ENCODE data around the gene CBR1.

CBR1 gene

DNA sequence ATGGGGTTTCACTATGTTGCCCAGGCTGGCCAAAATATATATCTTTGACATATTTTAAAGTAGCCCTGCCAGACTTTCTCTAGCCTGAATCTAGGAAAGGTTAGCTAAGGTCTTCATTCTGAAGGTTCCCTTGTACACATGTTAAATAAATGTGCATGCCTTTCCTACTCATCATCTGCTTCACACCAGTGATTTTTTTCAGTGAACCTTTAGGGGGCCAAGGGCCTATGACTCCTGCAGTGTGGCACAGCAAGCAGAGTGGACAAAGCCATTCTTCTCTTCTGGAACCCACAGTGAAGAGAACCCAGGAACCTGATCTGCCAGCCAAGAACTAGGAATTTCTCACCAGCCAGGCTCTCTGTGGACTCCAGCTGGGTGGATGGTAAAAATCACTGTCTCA lies 22.9 kb downstream of the CBR1 start:
- Histone ChIP-seq H3K27ac (replicated peaks; ENCODE audit: low read length) (no peak overlapping the region), H3K4me3 (ENCODE audit: low read length in 2 of 2) (no peak overlapping the region), H3K14ac (ENCODE audit: low read length) (no peak overlapping the region), H3K79me1 (ENCODE audit: low read depth, low read length) (no peaks in the 10 kb centered on the region), H4K91ac (ENCODE audit: low read depth, low read length, poor library complexity) (no peak overlapping the region), H2AK5ac (ENCODE audit: low read depth, low read length) (no peak overlapping the region), H2BK120ac (ENCODE audit: low read depth, low read length) (no peak overlapping the region), H3K18ac (ENCODE audit: low read length) (no peak overlapping the region), H3K23ac (ENCODE audit: low read depth, low read length, poor library complexity) (no peak overlapping the region), H3K36me3 (replicated peaks in 1 of 2; ENCODE audit: control insufficient read depth in 2 of 2, insufficient read depth in 2 of 2, low read length in 2 of 2) (no peaks in the 10 kb centered on the region), H3K4me1 (ENCODE audit: control insufficient read depth in 2 of 2, insufficient read depth in 1 of 2, low read depth in 1 of 2, low read length in 2 of 2) (peaks cover 0 to 1% of the 10 kb centered on the region in 2 donors), H2BK15ac (ENCODE audit: low read length) (no peak overlapping the region), H2BK12ac (ENCODE audit: low read length) (no peak overlapping the region), H3K4ac (ENCODE audit: low read length) (no peak overlapping the region), H3K9me3 (replicated peaks in 1 of 2; ENCODE audit: control insufficient read depth in 2 of 2, insufficient read depth in 1 of 2, low read depth in 1 of 2, low read length in 2 of 2) (peaks cover 0 to 4% of the 10 kb centered on the region in 2 donors), H2AFZ (ENCODE audit: low read length) (no peak overlapping the region), H3K9ac (ENCODE audit: low read depth, low read length, poor library complexity) (no peak overlapping the region), H3K4me2 (ENCODE audit: insufficient read depth, low read length, poor library complexity, severe bottlenecking) (no peak overlapping the region), H4K8ac (ENCODE audit: low read depth, low read length) (no peak overlapping the region), H3K27me3 (ENCODE audit: control insufficient read depth in 3 of 3, insufficient read depth in 3 of 3, low read depth in 1 of 3, low read length in 3 of 3) (peaks cover 0 to 2% (median 0%) of the 10 kb centered on the region in 3 experiments), H2BK5ac (ENCODE audit: low read length) (no peak overlapping the region)
- no peak for DNase-seq (ENCODE audit: low spot score)

DNA sequence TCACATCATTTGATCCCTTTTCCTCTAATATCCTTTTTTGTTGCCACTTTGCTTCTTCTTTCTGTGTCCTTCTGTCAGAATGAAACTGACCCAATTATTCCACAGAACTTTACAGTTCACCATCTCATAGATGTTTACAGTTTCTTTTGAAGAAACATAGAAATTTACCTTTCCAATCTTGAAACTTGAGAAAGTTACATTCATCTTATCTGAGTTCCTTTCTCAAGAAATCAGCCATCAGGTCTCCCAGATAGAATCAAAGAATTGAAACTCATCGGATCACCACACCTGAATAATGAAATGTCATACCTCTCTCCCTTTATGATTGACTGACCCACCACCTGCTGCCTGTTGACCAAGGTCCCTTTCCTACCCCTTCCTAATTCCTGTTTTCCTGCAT lies 23.7 kb downstream of the CBR1 start:
- Histone ChIP-seq H2BK120ac (ENCODE audit: low read depth, low read length) (no peak overlapping the region), H3K9me3 (replicated peaks in 1 of 2; ENCODE audit: control insufficient read depth in 2 of 2, insufficient read depth in 1 of 2, low read depth in 1 of 2, low read length in 2 of 2) (peaks cover 0 to 4% of the 10 kb centered on the region in 2 donors), H2BK12ac (ENCODE audit: low read length) (no peak overlapping the region), H3K79me1 (ENCODE audit: low read depth, low read length) (no peaks in the 10 kb centered on the region), H3K4me1 (ENCODE audit: control insufficient read depth in 2 of 2, insufficient read depth in 1 of 2, low read depth in 1 of 2, low read length in 2 of 2) (peaks cover 0 to 1% of the 10 kb centered on the region in 2 donors), H4K91ac (ENCODE audit: low read depth, low read length, poor library complexity) (no peak overlapping the region), H2BK5ac (ENCODE audit: low read length) (no peak overlapping the region), H3K18ac (ENCODE audit: low read length) (no peak overlapping the region), H2AK5ac (ENCODE audit: low read depth, low read length) (no peak overlapping the region), H4K8ac (ENCODE audit: low read depth, low read length) (no peak overlapping the region), H3K14ac (ENCODE audit: low read length) (no peak overlapping the region), H3K23ac (ENCODE audit: low read depth, low read length, poor library complexity) (no peak overlapping the region), H3K27ac (replicated peaks; ENCODE audit: low read length) (no peak overlapping the region), H2BK15ac (ENCODE audit: low read length) (no peak overlapping the region), H3K27me3 (ENCODE audit: control insufficient read depth in 3 of 3, insufficient read depth in 3 of 3, low read depth in 1 of 3, low read length in 3 of 3) (peaks cover 0 to 5% (median 0%) of the 10 kb centered on the region in 3 experiments), H2AFZ (ENCODE audit: low read length) (no peak overlapping the region), H3K36me3 (replicated peaks in 1 of 2; ENCODE audit: control insufficient read depth in 2 of 2, insufficient read depth in 2 of 2, low read length in 2 of 2) (no peaks in the 10 kb centered on the region), H3K9ac (ENCODE audit: low read depth, low read length, poor library complexity) (no peak overlapping the region), H3K4ac (ENCODE audit: low read length) (no peak overlapping the region), H3K4me3 (ENCODE audit: low read length in 2 of 2) (no peak overlapping the region), H3K4me2 (ENCODE audit: insufficient read depth, low read length, poor library complexity, severe bottlenecking) (no peak overlapping the region)
- no CpG with 5 or more reads among the region's 1 CpG for WGBS, 2 donors (ENCODE audit: extremely low coverage in 2 of 2, insufficient read length in 2 of 2, insufficient replicate concordance in 1 of 2)
- no peak for DNase-seq (ENCODE audit: low spot score)

DNA sequence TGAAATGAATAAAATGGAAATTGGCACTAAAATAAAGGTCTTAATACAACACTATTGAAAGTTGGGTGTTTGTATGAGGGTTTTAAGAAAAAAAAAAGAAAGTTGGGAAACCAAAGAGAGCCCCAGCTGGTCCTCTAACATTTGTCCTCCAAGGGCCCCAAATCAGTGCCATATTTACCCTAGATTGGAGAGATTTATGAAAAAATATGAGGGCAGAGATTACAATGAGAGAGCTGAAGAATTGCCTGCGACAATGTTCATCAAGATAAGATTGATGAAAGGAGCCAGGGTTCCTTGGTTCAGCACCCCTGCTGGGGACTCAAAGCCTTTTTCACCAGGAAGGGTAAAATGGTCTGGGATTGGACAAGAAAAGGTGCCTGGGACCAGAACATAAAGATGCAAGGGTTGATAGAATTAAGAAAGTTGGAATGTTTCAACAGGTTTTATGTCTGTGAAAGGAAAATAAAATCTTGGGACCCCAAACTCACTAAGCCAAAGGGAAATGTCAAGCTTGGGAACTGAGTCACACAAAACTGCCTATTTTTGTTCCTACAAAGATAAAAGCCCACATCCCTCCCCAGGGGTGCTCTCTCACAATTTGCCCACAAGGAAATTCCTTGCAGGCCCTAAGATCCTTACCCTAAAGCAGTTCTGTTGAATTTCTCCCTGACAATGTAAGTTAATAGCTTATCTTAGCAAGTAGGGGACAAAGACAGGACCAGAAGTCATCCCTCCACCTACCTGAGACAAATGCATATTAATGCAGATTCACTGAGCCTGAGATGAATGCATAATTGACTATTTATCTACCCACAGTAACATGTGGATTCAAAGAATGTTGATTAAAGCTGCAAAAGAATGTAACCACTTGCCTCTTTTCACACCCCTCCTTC lies 26.8 kb downstream of the CBR1 start:
- no peak overlapping the region for H3K4me2 ChIP-seq (ENCODE audit: insufficient read depth, low read length, poor library complexity, severe bottlenecking)
- no peak overlapping the region for H2BK15ac ChIP-seq (ENCODE audit: low read length)
- no peaks in the 10 kb centered on the region for H3K79me1 ChIP-seq (ENCODE audit: low read depth, low read length)
- H3K27me3 ChIP-seq (ENCODE audit: control insufficient read depth in 3 of 3, insufficient read depth in 3 of 3, low read depth in 1 of 3, low read length in 3 of 3): peaks cover 0 to 22% (median 0%) of the 10 kb centered on the region in 3 experiments
- H4K8ac ChIP-seq (ENCODE audit: low read depth, low read length): no peak overlapping the region
- H2BK5ac ChIP-seq (ENCODE audit: low read length): no peak overlapping the region
- no peak for DNase-seq (ENCODE audit: low spot score)
- H3K18ac ChIP-seq (ENCODE audit: low read length): no peak overlapping the region
- no peak overlapping the region for H2BK12ac ChIP-seq (ENCODE audit: low read length)
- no peak overlapping the region for H3K27ac ChIP-seq (replicated peaks; ENCODE audit: low read length)
- H3K4me3 ChIP-seq (ENCODE audit: low read length in 2 of 2): no peak overlapping the region
- H3K36me3 ChIP-seq (replicated peaks in 1 of 2; ENCODE audit: control insufficient read depth in 2 of 2, insufficient read depth in 2 of 2, low read length in 2 of 2): no peaks in the 10 kb centered on the region
- H2AK5ac ChIP-seq (ENCODE audit: low read depth, low read length): no peak overlapping the region
- H3K14ac ChIP-seq (ENCODE audit: low read length): no peak overlapping the region
- peaks cover 0 to 1% of the 10 kb centered on the region in 2 donors for H3K4me1 ChIP-seq (ENCODE audit: control insufficient read depth in 2 of 2, insufficient read depth in 1 of 2, low read depth in 1 of 2, low read length in 2 of 2)
- H2BK120ac ChIP-seq (ENCODE audit: low read depth, low read length): no peak overlapping the region
- no peak overlapping the region for H3K4ac ChIP-seq (ENCODE audit: low read length)
- H2AFZ ChIP-seq (ENCODE audit: low read length): no peak overlapping the region
- no peak overlapping the region for H4K91ac ChIP-seq (ENCODE audit: low read depth, low read length, poor library complexity)
- H3K23ac ChIP-seq (ENCODE audit: low read depth, low read length, poor library complexity): no peak overlapping the region
- WGBS, 2 donors (ENCODE audit: extremely low coverage in 2 of 2, insufficient read length in 2 of 2, insufficient replicate concordance in 1 of 2): no CpG with 5 or more reads among the region's 1 CpG
- H3K9ac ChIP-seq (ENCODE audit: low read depth, low read length, poor library complexity): no peak overlapping the region
- peaks cover 0 to 4% of the 10 kb centered on the region in 2 donors for H3K9me3 ChIP-seq (replicated peaks in 1 of 2; ENCODE audit: control insufficient read depth in 2 of 2, insufficient read depth in 1 of 2, low read depth in 1 of 2, low read length in 2 of 2)

DNA sequence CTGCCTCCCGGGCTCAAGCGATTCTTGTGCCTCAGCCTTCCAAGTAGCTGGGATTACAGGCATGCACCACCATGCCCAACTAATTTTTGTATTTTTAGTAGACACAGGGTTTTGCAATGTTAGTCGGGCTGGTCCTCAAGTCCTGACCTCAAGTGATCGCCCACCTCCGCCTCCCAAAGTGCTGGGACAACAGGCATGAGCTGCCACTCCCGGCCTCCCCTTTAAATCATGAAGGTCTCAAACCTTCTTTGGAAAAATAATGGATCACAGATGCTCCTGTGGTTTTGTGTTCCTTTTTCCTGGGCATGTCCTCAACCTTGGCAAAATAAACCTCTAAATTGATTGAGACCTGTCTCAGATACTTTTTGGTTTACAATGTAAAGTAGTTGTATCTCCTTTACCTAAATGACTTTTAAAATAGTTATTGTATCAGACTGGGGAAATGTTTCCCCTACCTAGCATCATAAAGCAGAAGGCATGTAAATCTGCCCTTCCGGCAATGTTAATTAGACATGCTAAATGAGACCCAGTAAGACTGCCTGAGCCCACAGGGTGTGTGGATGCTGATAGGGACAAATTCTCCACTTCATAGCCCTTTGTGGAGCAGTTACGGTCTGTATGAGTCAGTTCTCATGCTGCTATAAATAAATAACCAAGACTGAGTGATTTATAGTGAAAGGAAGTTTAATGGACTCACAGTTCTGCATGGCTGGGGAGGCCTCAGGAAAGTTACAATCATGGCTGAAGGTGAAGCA lies 27.8 kb downstream of the CBR1 start:
- Histone ChIP-seq H4K8ac (ENCODE audit: low read depth, low read length) (no peak overlapping the region), H3K4me3 (ENCODE audit: low read length in 2 of 2) (no peak overlapping the region), H2BK120ac (ENCODE audit: low read depth, low read length) (no peak overlapping the region), H3K4ac (ENCODE audit: low read length) (no peak overlapping the region), H2AFZ (ENCODE audit: low read length) (no peak overlapping the region), H2BK12ac (ENCODE audit: low read length) (no peak overlapping the region), H2BK5ac (ENCODE audit: low read length) (no peak overlapping the region), H3K9ac (ENCODE audit: low read depth, low read length, poor library complexity) (no peak overlapping the region), H3K9me3 (replicated peaks in 1 of 2; ENCODE audit: control insufficient read depth in 2 of 2, insufficient read depth in 1 of 2, low read depth in 1 of 2, low read length in 2 of 2) (peaks cover 0 to 4% of the 10 kb centered on the region in 2 donors), H3K14ac (ENCODE audit: low read length) (no peak overlapping the region), H2BK15ac (ENCODE audit: low read length) (no peak overlapping the region), H3K23ac (ENCODE audit: low read depth, low read length, poor library complexity) (no peak overlapping the region), H3K27ac (replicated peaks; ENCODE audit: low read length) (no peak overlapping the region), H4K91ac (ENCODE audit: low read depth, low read length, poor library complexity) (no peak overlapping the region), H3K36me3 (replicated peaks in 1 of 2; ENCODE audit: control insufficient read depth in 2 of 2, insufficient read depth in 2 of 2, low read length in 2 of 2) (no peaks in the 10 kb centered on the region), H2AK5ac (ENCODE audit: low read depth, low read length) (no peak overlapping the region), H3K4me1 (ENCODE audit: control insufficient read depth in 2 of 2, insufficient read depth in 1 of 2, low read depth in 1 of 2, low read length in 2 of 2) (peaks cover 0 to 1% of the 10 kb centered on the region in 2 donors), H3K27me3 (ENCODE audit: control insufficient read depth in 3 of 3, insufficient read depth in 3 of 3, low read depth in 1 of 3, low read length in 3 of 3) (peaks cover 0 to 27% (median 0%) of the 10 kb centered on the region in 3 experiments), H3K4me2 (ENCODE audit: insufficient read depth, low read length, poor library complexity, severe bottlenecking) (no peak overlapping the region), H3K79me1 (ENCODE audit: low read depth, low read length) (no peaks in the 10 kb centered on the region), H3K18ac (ENCODE audit: low read length) (no peak overlapping the region)
- no peak for DNase-seq (ENCODE audit: low spot score)
- no CpG with 5 or more reads among the region's 8 CpGs for WGBS, 2 donors (ENCODE audit: extremely low coverage in 2 of 2, insufficient read length in 2 of 2, insufficient replicate concordance in 1 of 2)
